AG08396 (cell line): Measurements from ENCODE around the gene RFWD3.

ENCODE experiments used
- DNase-seq: peaks from one replicate; pipeline ENCODE4 v3.0.0; 2012; ENCODE audit warnings: low spot score, mixed read lengths

Gene RFWD3

DNA sequence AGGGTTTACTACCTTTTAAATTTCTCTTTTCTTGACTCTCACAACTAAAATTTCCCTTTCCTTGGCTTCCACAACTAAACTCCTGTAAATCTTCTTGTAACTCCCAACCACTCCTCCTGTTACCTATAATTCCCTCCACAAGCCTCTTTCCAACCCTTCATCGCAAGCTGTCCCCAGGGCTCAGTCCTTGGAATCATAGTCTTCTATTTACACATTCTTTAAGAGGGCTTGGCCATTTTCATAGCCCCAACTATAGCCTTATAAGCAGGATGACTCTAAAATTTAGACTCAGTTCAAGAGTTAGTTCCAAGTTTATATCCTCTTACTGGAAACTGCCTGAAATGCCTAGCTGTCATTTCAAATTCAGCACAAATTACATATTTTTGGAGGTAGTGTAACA lies 83.7 kb downstream of the RFWD3 start:
- DNase-seq: no peak

DNA sequence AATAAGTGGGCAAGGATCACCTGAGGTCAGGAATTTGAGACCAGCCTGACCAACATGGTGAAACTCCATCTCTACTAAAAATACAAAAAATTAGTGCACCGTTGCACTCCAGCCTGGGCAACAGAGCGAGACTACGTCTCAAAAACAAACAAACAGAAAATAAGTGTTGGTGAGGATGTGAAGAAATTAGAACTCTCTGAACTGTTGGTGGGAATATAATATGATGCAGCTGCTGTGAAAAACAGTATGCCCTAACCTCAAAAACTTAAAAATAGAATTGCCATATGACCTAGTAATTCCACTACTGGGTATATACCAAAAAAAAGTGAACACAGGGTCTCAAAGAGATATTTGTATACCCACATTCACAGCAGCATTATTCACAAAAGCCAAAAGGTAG lies 85.8 kb downstream of the RFWD3 start:
- no peak for DNase-seq

DNA sequence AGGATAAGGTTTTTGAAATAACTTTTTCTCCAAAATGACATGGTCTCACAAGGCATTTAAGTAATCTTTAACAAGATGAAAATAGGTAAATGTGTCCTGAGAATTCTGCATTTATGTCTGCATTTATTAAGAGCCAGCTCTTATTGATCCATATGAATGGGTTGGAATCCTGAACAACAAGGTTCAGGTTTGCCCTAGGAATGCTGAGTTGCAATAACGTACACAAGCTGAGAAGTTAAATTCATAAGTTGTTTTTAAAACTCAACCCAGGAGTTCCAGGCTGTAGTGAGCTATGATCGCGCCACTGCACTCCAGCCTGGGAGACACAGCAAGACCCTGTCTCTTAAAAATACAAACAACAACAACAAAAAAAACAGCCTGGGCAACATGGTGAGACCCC lies 87.8 kb downstream of the RFWD3 start:
- no peak for DNase-seq

DNA sequence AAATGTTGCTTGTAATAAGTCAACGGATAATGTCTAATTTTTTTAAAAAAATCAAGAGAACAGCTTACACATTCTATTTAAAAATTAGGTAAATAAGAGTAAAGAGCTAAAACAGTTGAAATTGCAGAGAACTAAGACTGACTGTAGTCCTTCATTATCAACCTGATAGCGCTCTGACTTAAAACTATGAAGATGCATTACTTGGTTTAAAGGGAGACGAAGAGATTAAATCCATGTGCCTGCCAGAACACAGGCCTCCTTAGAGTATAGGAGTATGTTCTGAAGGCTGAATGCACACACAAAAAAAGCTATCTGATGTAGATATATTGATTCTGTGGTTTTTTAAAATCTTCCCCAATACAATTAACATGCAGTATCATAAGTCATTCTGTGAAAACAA lies 88.2 kb downstream of the RFWD3 start:
- DNase-seq: no peak

DNA sequence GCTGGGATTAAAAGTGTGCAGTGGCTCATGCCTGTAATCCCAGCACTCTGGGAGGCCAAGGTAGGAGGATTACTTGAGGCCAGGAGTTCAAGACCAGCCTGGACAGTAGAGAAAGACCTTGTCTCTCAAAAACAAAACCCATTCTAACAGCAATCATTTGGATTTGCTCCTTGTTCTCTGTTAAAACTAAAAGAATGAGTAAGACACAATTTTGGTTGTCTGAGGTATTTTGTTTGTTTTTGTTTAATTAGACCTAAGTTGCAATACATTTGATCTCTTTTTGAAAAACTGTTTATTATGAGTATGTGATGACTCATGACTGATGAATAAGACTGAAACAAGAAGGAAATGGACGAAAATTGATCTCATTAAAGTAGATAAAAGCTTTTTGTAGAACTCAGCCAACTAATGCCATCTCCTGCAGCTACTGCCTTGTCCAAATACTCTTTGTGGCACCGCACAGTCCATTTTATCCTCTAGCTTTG lies 88.8 kb downstream of the RFWD3 start:
- peak; percentile 38 for DNase-seq

GRCh38 chr16:74575807-74576643 lies 90.7 kb downstream of the RFWD3 start:
- no peak for DNase-seq

DNA sequence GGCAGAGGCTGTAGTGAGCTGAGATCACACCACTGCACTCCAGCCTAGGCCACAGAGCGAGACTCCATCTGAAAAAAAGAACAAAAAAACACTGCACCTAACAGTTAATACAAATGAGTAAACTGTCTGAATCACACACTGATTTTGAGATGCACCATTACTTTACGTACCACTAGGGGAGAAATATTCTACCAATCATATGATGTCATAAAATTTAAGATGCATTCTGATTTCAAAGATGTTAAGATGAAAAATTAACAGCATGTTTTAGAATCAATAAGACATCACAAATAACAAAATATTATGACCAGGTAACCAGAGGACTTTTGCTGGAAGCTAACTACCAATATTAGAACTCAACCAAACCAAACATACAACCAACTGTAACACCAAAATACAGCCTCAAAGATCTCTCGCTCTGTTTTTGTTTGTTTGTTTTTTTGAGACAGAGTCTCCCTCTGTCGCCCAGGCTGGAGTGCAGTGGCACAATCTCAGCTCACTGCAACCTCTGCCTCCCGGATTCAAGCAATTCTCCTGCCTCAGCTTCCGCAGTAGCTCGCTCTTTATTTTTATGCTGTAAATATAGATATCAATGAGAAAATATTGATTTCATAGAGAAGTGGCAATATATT lies 91.4 kb downstream of the RFWD3 start:
- no peak for DNase-seq

DNA sequence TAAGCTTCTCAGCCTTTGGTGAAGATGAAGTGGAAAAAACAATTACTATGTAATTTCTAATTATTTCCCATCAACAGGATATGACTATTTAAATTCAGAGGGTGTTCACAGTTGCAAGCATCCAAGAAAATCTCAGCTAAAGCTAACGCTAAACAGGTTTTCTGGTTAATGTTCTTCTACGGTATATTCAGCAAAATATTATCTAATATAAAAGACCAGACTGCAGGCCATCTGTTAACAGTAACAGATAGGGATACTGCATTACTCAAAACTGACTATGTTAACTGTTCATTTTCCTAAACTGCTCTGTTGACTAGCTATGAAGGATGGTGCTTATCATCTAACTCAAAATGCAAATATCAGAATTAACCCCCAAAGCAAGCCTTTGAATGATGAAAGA lies 92.5 kb downstream of the RFWD3 start:
- no peak for DNase-seq

DNA sequence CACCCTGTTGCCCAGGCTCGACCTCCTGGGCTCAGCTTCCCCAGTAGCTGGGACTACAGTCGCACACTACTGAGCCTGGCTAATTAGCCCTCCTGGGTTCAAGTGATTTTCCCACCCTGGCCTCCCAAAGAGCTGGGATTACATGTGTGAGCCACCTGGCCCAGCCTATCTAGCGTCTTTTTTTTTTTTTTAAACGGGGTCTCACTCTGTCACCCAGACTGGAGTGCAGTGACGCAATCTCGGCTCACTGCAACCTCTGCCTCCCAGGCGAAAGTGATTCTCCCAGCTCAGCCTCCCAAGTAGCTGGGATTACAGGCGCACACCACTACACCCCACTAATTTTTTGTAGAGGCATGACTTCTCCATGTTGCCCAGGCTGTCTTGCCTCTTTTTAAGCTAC lies 93.1 kb downstream of the RFWD3 start:
- no peak for DNase-seq
